HG03039 (cell line): Measurements from ENCODE around the gene KRTAP2-3.
"Not testable (repeated sequence)": the region's sequence is repeated elsewhere in the genome, so short reads cannot be mapped to it uniquely, and the experiment has no call there.

Experiments used
- ATAC-seq: cut with Tn5 transposase; IDR thresholded peaks from one replicate; pipeline ENCODE4 v1.9.1; 2021; ENCODE audit warnings: mild to moderate bottlenecking, moderate library complexity; ENCODE audit not compliant: unreplicated experiment

The KRTAP2-3 gene

GRCh38 chr17:41060052-41060604 lies at the start of gene KRTAP2-3:
KRTAP2-3 (minus strand) TSS chr17:41060114; CDS start chr17:41060050, 64 bp downstream.
- no peak for ATAC-seq

- ATAC-seq = not testable (repeated sequence)
Observed at GRCh38 chr17:41108728-41109386, 48.9 kb upstream of the KRTAP2-3 start.

- ATAC-seq = no peak
Observed at GRCh38 chr17:41107941-41108450, 48.1 kb upstream of the KRTAP2-3 start.

GRCh38 chr17:41105347-41105746 lies 45.4 kb upstream of the KRTAP2-3 start, which contains the start of gene KRTAP4-9:
KRTAP4-9 (plus strand) TSS chr17:41105389; CDS start chr17:41105389, 0 bp downstream.
- not testable (repeated sequence) for ATAC-seq

- not testable (repeated sequence) for ATAC-seq
Observed at GRCh38 chr17:41104386-41105038, 44.6 kb upstream of the KRTAP2-3 start.

- no peak for ATAC-seq
Observed at GRCh38 chr17:41103896-41104295, 44.0 kb upstream of the KRTAP2-3 start.

GRCh38 chr17:41101586-41102259 lies 41.8 kb upstream of the KRTAP2-3 start, which contains the start of gene KRTAP4-16:
KRTAP4-16 (minus strand) TSS chr17:41102209; CDS start chr17:41102209, 0 bp downstream.
- no peak for ATAC-seq

- not testable (repeated sequence) for ATAC-seq
Observed at GRCh38 chr17:41099682-41100480, 40.0 kb upstream of the KRTAP2-3 start.

- no peak for ATAC-seq
Observed at GRCh38 chr17:41098481-41098880, 38.6 kb upstream of the KRTAP2-3 start.

GRCh38 chr17:41098042-41098441 lies 38.1 kb upstream of the KRTAP2-3 start, which contains the start of gene KRTAP4-8:
KRTAP4-8 (minus strand) TSS chr17:41098142; CDS start chr17:41098084, 58 bp downstream.
- ATAC-seq = no peak

GRCh38 chr17:41096055-41096454 lies 36.1 kb upstream of the KRTAP2-3 start:
- no peak for ATAC-seq

GRCh38 chr17:41088760-41089352 lies 28.9 kb upstream of the KRTAP2-3 start:
- ATAC-seq = not testable (repeated sequence)

GRCh38 chr17:41084100-41084856 lies 24.4 kb upstream of the KRTAP2-3 start, which contains the start of gene KRTAP4-7:
KRTAP4-7 (plus strand) TSS chr17:41084150; CDS start chr17:41084207, 57 bp downstream.
- not testable (repeated sequence) for ATAC-seq

- not testable (repeated sequence) for ATAC-seq
Observed at GRCh38 chr17:41083427-41083826, 23.5 kb upstream of the KRTAP2-3 start.

GRCh38 chr17:41082626-41083025 lies 22.7 kb upstream of the KRTAP2-3 start:
- no peak for ATAC-seq

GRCh38 chr17:41076788-41077187 lies 16.9 kb upstream of the KRTAP2-3 start:
- no peak for ATAC-seq

- ATAC-seq = no peak
Observed at GRCh38 chr17:41073676-41074075, 13.8 kb upstream of the KRTAP2-3 start.

- ATAC-seq = no peak
Observed at GRCh38 chr17:41071606-41072360, 11.9 kb upstream of the KRTAP2-3 start.
